PC-9 (cell line): ENCODE data around the gene NUP214. TPM values are rescaled to one million over a fixed set of nuclear protein-coding genes. Genes with fewer than 3 reads are reported as not detected.

Source experiments
- BruUV-seq: library from RNA; stranded (reverse); fragments of 400-500 nt; replicated peaks from 2 replicates; lab custom pipeline; 2021; lab: Mats Ljungman, UMichigan
- CTCF ChIA-PET: fragments of 300-600 bp; sonication (Branson Sonifier 250); formaldehyde crosslinking; loops from one replicate; lab custom pipeline; 2022; ENCODE audit warnings: antibody characterized with exemption; lab: Charles Lee
- POLR2A ChIA-PET: fragments of 300-600 bp; sonication (Branson Sonifier 250); formaldehyde crosslinking; loops from one replicate; lab custom pipeline; 2022; ENCODE audit warnings: antibody characterized with exemption; ENCODE audit not compliant: unreplicated experiment; lab: Charles Lee
- DNase-seq, 2 experiments: peaks; one replicate each; pipeline versions ENCODE4 v3.0.0 to v3.0.0-alpha.2; 2015 to 2022; ENCODE audit warnings: mixed read lengths in 1 of 2
- H2AFZ ChIP-seq: fragments of 200-600 bp; sonication (generic); 2 replicates; pipeline ENCODE4 v1.8.1; 2017; ENCODE audit warnings: antibody characterized with exemption
- H3F3A ChIP-seq: fragments of 200-600 bp; sonication (generic); 2 replicates; pipeline ENCODE4 v1.8.1; 2017; ENCODE audit warnings: antibody characterized with exemption, mild to moderate bottlenecking, low read depth; ENCODE audit not compliant: insufficient read depth
- H3K27ac ChIP-seq: fragments of 200-600 bp; sonication (generic); 2 replicates; pipeline ENCODE4 v1.6.1; 2016; ENCODE audit warnings: mixed run types
- H3K27me3 ChIP-seq: fragments of 200-600 bp; sonication (generic); 2 replicates; pipeline ENCODE4 v1.6.1; 2016; ENCODE audit warnings: low read depth, mixed run types; ENCODE audit not compliant: insufficient read depth
- H3K36me3 ChIP-seq: fragments of 200-600 bp; sonication (generic); 2 replicates; pipeline ENCODE4 v1.6.1; 2016; ENCODE audit warnings: low read depth, mixed run types
- H3K4me1 ChIP-seq: fragments of 200-600 bp; sonication (generic); replicated peaks from 2 replicates; pipeline ENCODE4 v1.6.1; 2016; ENCODE audit warnings: mixed run types; ENCODE audit not compliant: insufficient read depth
- H3K4me2 ChIP-seq: fragments of 200-600 bp; sonication (generic); 2 replicates; pipeline ENCODE4 v1.6.1; 2017; ENCODE audit warnings: mixed run types
- H3K4me3 ChIP-seq: fragments of 200-600 bp; sonication (generic); 2 replicates; pipeline ENCODE4 v1.6.1; 2016; ENCODE audit warnings: mixed run types
- H3K79me2 ChIP-seq: fragments of 200-600 bp; sonication (generic); 2 replicates; pipeline ENCODE4 v1.6.1; 2017; ENCODE audit warnings: low read depth, mixed run types
- H3K9me2 ChIP-seq: fragments of 200-600 bp; sonication (generic); 2 replicates; pipeline ENCODE4 v1.8.1; 2017; ENCODE audit warnings: mild to moderate bottlenecking; ENCODE audit not compliant: insufficient read depth
- H3K9me3 ChIP-seq: fragments of 200-600 bp; sonication (generic); 2 replicates; pipeline ENCODE4 v1.8.1; 2016; ENCODE audit warnings: low read depth; ENCODE audit not compliant: insufficient read depth
- H4K20me1 ChIP-seq: fragments of 200-600 bp; sonication (generic); 2 replicates; pipeline ENCODE4 v1.8.1; 2017; ENCODE audit not compliant: insufficient read depth
- EZH2 ChIP-seq: fragments of 200-600 bp; sonication (generic); IDR thresholded peaks from 2 replicates; pipeline ENCODE4 v1.8.0; 2017; ENCODE audit warnings: antibody characterized with exemption, low read depth
- intact Hi-C: fragments of 100-400 bp; cut with micrococcal nuclease; formaldehyde crosslinking; loops from one replicate; pipeline ENCODE4 v1.10.0; 2022; ENCODE audit not compliant: unreplicated experiment
- total RNA-seq: library from RNA; stranded (reverse); gene quantifications from 2 replicates; pipeline ENCODE4 v1.2.3, GENCODE V29; 2021
- TF ChIP-seq, protein P1 (sequence below): fragments of 200-600 bp; sonication (generic); conservative IDR thresholded peaks from 2 replicates; pipeline ENCODE4 v1.6.1; 2017; ENCODE audit warnings: mixed run types, antibody characterized with exemption, mild to moderate bottlenecking, moderate library complexity

NUP214 gene
- total RNA-seq, 1 experiment from 2014 or later = 59.0 TPM

DNA sequence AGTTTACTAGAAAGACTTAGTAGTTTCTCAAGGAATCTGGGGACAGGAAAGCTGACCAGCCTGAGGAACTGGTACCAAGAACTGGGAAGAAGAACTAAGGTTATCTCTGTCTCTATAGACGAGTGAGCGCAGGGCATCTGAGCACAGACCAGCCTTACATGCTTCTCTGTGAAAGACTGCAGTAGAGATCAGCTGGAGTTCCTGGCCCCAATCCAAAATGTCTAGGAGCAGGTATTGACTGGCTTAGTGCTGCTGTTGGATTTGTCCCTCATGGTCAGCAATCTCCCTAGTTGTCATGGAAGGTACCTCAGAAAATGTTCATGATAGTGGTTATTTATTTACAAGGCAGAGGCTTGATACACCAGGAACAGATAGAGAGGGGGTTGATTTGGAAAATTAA is 13.3 kb downstream of the NUP214 start:
- CTCF ChIA-PET = no interaction called here
- BruUV-seq = no TSS peak
- H3K4me1 ChIP-seq = no peaks in the 10 kb centered on the region

DNA sequence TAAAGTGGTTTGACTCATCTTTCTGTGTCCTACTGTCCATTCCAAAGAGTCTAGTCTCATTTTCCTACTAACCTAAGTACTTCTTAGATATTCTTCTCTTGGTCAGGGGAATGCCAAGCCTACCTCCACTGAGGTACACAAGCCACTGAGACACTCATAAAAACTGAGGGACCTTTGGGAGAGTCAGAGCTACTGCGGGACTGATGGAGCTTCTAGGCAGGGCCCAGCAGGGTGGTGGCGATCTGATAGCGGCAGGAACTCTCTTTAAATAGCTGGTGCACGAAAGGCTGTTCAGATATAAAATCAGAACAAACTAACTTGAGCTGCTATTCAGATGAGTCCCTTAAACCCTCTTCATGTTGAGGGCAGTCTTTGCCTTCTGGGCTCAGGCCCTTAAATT is 14.7 kb downstream of the NUP214 start:
- Histone ChIP-seq H3K79me2 (no peaks in the 10 kb centered on the region), H3K4me2 (no peak overlapping the region), H3K4me1 (no peaks in the 10 kb centered on the region), H3K9me2 (no peaks in the 10 kb centered on the region), H3K27me3 (no peaks in the 10 kb centered on the region), H3F3A (no peaks in the 10 kb centered on the region; the same call in 1 of the 2 replicates), H3K9me3 (no peaks in the 10 kb centered on the region), H4K20me1 (peaks cover 12% of the 10 kb centered on the region; the same call in 1 of the 2 replicates), H3K36me3 (peaks cover 51% of the 10 kb centered on the region), H3K27ac (no peak overlapping the region), H3K4me3 (no peak overlapping the region), H2AFZ (no peak overlapping the region)
- intact Hi-C loops = no loop called here
- BruUV-seq = no TSS peak
- ChIA-PET POLR2A (no interaction called here), CTCF (no interaction called here)
- no peak for DNase-seq
- TF ChIP-seq EZH2 = no peak
- TF ChIP-seq, protein P1, sequence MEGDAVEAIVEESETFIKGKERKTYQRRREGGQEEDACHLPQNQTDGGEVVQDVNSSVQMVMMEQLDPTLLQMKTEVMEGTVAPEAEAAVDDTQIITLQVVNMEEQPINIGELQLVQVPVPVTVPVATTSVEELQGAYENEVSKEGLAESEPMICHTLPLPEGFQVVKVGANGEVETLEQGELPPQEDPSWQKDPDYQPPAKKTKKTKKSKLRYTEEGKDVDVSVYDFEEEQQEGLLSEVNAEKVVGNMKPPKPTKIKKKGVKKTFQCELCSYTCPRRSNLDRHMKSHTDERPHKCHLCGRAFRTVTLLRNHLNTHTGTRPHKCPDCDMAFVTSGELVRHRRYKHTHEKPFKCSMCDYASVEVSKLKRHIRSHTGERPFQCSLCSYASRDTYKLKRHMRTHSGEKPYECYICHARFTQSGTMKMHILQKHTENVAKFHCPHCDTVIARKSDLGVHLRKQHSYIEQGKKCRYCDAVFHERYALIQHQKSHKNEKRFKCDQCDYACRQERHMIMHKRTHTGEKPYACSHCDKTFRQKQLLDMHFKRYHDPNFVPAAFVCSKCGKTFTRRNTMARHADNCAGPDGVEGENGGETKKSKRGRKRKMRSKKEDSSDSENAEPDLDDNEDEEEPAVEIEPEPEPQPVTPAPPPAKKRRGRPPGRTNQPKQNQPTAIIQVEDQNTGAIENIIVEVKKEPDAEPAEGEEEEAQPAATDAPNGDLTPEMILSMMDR = no peak

More for the DNA sequence above, 13.3 kb downstream of the NUP214 start:
- no peak for TF ChIP-seq EZH2
- TF ChIP-seq, protein P1 = no peak
- H3K4me2 ChIP-seq = no peak overlapping the region
- H3K4me3 ChIP-seq = no peak overlapping the region
- no peak overlapping the region for H2AFZ ChIP-seq
- H3K9me3 ChIP-seq = no peaks in the 10 kb centered on the region
- peaks cover 54% of the 10 kb centered on the region for H3K36me3 ChIP-seq
- intact Hi-C loops = no loop called here
- POLR2A ChIA-PET = no interaction called here
- H3F3A ChIP-seq = no peaks in the 10 kb centered on the region; the same call in 1 of the 2 replicates
- DNase-seq = no peak
- H3K27ac ChIP-seq = no peak overlapping the region
- no peaks in the 10 kb centered on the region for H3K79me2 ChIP-seq
- peaks cover 10% of the 10 kb centered on the region; the same call in 1 of the 2 replicates for H4K20me1 ChIP-seq
- H3K27me3 ChIP-seq = no peaks in the 10 kb centered on the region
- H3K9me2 ChIP-seq = no peaks in the 10 kb centered on the region

DNA sequence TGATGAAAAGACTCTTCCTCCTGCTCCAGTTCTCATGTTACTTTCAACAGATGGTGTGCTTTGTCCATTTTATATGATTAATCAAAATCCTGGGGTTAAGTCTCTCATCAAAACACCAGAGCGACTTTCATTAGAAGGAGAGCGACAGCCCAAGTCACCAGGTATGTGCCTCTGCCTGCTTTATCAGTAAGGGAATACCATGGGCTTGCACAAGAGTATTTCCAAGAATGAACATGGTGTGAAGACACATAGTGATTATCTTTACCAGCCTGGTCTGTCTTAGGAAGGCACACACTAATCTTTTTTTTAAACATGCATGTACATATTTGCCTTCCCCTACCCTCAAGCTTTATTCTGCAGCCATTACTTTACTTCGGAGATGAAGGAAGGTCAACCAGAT is 15.2 kb downstream of the NUP214 start:
- Histone ChIP-seq H2AFZ (no peak overlapping the region), H3K4me1 (no peaks in the 10 kb centered on the region), H3K9me3 (no peaks in the 10 kb centered on the region), H3K4me2 (no peak overlapping the region), H3K4me3 (no peak overlapping the region), H3K79me2 (no peaks in the 10 kb centered on the region), H3K9me2 (no peaks in the 10 kb centered on the region), H3K27ac (no peak overlapping the region), H3K36me3 (peaks cover 51% of the 10 kb centered on the region), H3K27me3 (no peaks in the 10 kb centered on the region), H4K20me1 (peaks cover 12% of the 10 kb centered on the region; the same call in 1 of the 2 replicates), H3F3A (no peaks in the 10 kb centered on the region; the same call in 1 of the 2 replicates)
- intact Hi-C loops = no loop called here
- DNase-seq = no peak
- no peak for TF ChIP-seq EZH2
- TF ChIP-seq, protein P1 = no peak
- POLR2A ChIA-PET = no interaction called here
- no TSS peak for BruUV-seq
- CTCF ChIA-PET = no interaction called here
